SW 1271 (cell line): Measurements from ENCODE around the gene ZSCAN10.
A peak's percentile ranks its signal among the peaks of the same experiment; 100 is the strongest.
"Not testable (repeated sequence)": the region's sequence is repeated elsewhere in the genome, so short reads cannot be mapped to it uniquely, and the experiment has no call there.

Experiments used
- DNase-seq, 2 experiments: peaks; one replicate each; lab custom pipeline; 2025; lab: John Stamatoyannopoulos, UW

ZSCAN10 gene

GRCh38 chr16:3085868-3086595 lies 13.1 kb downstream of the ZSCAN10 start:
- no peak for DNase-seq

DNA sequence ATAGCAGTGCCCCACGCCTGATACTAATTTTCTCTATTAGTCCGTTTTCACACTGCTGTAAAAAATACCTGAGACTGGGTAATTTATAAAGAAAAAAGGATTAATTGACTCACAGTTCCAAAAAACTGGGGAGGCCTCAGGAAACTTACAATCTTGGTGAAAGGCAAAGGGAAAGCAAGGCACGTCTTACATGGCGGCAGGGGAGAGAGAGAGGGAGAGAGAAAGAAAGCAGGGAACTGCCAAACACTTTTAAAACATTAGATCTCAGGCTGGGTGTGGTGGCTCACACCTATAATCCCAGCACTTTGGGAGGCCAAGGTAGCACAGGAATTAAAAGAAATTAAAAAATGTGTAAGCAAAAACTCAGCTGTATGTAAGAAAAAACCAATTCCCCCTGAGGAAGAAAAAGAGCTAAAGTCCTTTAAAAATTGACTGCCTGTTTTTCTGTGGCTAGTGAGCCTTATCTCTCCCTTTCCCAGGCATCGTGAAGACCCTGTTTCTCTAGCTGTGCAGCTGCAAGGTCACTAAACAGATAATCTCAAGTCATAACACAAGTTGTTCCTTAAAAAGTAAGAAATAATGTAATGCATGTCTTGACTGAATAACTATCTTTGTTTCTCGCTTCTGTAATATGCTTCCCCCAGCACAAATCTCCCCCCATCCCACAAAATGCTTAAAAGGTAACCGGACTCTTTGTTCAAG lies 14.0 kb downstream of the ZSCAN10 start:
- DNase-seq: no peak

- DNase-seq: no peak
These were observed 14.6 kb downstream of the ZSCAN10 start for GRCh38 chr16:3084491-3084890.

- not testable (repeated sequence) for DNase-seq
These were observed 15.7 kb downstream of the ZSCAN10 start for GRCh38 chr16:3083408-3083807.

DNA sequence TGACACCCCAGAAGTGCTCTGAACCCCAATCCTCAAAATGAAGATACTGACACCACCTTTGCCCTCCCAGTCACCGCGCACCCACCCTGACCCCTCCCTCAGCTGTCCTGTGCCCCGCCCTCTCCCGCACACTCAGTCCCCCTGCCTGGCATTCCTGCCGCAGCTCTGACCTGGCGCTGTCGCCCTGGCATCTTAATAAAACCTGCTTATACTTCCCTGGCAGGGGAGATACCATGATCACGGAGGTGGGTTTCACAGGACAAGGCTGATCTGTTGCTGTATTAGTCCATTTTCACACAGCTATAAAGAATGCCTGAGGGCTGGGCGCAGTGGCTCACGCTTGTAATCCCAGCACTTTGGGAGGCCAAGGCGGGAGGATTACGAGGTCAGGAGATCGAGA lies 17.1 kb downstream of the ZSCAN10 start:
- DNase-seq: not testable (repeated sequence)

- DNase-seq: no peak
These were observed 19.1 kb downstream of the ZSCAN10 start for GRCh38 chr16:3080024-3080423.

DNA sequence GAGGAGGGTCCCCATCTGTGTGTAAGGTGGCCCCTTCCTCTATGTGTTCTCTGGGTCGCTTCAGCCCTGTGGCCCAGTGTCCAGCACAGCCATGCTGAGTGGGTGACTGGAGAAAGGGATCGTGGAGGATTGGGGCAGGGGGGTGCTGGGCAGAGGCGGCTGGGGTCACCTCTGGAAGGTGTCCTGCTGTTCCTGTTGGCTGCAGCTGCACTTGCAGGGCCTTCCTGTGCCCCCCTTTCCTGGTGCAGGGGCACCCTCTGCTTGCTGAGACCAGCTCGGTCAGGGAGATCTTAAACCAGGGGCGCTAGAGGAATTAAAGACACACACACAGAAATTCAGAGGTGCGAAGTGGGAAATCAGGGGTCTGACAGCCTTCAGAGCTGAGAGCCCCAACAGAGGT lies 22.5 kb downstream of the ZSCAN10 start:
- DNase-seq: no peak

- not testable (repeated sequence) for DNase-seq
These were observed 23.1 kb downstream of the ZSCAN10 start for GRCh38 chr16:3075946-3076345.

DNA sequence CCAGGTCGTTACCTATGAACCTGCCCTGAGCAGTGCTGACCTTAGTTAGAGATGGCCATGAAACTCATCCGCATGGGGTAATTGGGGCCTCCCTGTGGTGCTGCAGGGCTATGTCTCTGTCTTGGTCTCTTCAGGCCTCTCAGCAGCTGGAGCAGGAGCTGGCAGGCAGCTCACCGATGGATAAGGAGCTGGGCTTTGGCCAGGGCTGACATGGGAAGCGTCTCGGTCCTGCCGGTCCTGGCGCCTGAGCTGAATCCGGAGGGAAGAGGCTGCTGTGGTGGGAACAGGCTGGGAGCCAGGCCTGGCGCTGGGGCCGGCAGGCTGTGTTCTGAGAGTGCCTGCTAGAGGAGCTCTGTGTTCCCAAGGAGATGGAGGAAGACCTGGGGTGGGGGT lies 23.6 kb downstream of the ZSCAN10 start:
- DNase-seq: no peak

DNA sequence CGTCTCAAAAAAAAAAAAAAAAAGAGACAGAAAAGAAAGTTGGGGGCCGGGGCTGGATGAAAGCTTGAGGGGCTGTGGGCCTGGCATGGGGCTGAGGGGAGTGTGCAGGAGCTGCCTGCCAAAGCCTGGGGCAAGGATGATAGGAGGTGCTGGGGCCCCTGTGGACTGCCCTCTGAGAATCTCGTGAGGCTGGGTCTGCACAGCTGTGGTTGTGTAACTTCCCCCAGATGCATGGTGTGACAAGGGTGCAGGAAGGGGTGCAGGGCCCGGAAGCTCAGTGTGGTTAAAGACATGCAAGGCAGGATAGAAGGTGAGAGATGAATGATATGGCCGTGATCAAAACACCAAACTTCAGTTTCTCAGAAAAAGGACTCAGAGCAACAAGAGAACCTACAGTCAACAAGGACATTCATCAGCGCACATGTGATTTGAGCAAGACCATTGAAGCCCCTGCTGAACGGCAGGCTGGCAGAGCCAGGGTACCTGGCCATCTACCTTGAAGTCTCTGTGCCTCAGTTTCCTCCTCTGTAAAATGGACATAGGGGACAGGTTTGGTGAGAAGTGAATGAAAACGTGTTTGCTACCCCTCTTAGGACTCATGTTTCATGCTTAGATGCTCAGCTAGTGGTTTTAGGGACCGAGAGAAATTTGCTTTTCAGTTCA lies 24.1 kb downstream of the ZSCAN10 start:
- no peak for DNase-seq

- DNase-seq: no peak
These were observed 25.6 kb downstream of the ZSCAN10 start for GRCh38 chr16:3073448-3073847.

- DNase-seq: not testable (repeated sequence)
These were observed 26.4 kb downstream of the ZSCAN10 start for GRCh38 chr16:3072576-3073263.

DNA sequence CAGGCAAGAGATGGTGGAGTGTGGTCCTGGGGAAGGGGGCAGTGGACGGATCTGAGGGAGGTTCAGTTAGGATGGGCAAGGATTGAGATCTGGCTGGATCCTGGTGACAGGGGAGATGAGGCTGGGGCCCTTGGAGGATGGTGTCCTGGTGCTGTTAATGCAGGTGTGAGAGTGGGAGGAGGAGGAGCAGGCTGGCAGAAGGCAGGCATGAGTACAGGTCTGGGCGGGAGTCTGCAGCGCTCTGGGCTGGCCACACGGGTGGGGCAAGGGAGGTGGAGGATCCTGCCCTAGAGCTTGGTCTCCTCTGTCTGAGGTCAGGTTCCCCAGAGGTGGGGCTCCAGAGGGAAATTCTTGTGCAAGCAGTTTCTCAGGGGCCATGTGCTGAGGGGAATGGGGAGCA lies 26.9 kb downstream of the ZSCAN10 start:
- DNase-seq: not testable (repeated sequence)

DNA sequence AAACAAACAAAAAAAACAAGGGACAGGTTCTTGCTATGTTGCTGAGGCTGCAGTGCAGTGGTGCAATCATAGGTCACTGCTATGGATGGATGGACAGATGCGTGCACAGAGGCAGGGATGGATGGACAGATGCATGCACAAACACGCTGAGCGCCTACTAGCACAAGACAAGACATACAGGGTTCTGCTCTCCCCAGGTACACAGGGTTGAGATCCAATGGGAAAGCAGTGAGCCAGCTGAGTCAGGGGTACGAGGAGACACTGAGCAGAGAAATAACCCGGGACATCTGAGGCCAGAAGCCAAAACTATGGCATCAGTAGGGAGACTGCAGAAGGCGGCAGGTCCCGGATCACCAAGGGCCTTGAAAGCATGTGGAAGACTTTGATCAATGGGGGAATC lies 27.4 kb downstream of the ZSCAN10 start:
- DNase-seq: no peak

DNA sequence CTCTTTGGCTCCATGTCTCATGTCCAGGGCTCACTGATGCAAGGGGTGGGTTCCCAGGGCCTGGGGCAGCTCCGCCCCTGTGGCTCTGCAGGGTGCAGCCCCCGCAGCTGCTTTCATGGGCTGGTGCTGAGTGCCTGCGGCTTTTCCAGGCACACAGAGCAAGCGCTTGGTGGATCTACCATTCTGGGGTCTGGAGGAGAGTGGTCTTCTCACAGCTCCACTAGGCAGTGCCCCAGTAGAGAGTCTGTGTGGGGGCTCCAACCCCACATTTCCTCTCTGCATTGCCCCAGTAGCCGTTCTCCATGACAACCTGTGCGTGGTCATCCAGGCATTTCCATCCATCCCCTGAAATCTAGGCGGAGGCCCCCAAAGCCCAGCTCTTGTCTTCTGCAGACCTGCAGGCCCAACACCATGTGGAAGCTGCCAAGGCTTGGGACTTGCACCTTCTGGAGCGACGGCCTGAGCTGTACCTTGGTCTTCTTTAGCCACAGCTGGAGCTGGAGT lies 28.4 kb downstream of the ZSCAN10 start:
- DNase-seq: no peak

DNA sequence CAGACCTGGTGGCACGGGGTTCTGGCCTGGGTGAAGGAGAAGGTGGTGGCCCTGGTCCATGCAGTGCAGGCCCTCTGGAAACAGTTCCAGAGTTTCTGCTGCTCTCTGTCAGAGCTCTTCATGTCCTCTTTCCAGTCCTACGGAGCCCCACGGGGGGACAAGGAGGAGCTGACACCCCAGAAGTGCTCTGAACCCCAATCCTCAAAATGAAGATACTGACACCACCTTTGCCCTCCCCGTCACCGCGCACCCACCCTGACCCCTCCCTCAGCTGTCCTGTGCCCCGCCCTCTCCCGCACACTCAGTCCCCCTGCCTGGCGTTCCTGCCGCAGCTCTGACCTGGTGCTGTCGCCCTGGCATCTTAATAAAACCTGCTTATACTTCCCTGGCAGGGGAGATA lies 29.9 kb downstream of the ZSCAN10 start:
- DNase-seq: not testable (repeated sequence)

GRCh38 chr16:3068487-3068886 lies 30.6 kb downstream of the ZSCAN10 start:
- no peak for DNase-seq

DNA sequence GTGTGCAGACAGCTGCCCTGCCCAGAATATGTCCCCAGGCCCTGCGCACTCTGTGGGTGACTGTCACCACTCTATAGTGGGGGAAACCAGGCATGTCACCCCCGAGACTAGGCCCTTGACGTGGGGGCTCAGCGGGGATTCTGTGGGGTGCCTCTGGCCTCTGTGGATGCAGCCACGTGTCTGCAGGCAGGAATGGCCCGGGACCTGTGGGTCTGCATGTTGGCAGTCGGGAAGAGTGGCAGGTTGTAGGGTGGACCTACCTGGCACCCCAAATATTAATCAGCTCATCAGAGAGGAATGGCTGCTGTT lies 32.7 kb downstream of the ZSCAN10 start:
- no peak for DNase-seq

DNA sequence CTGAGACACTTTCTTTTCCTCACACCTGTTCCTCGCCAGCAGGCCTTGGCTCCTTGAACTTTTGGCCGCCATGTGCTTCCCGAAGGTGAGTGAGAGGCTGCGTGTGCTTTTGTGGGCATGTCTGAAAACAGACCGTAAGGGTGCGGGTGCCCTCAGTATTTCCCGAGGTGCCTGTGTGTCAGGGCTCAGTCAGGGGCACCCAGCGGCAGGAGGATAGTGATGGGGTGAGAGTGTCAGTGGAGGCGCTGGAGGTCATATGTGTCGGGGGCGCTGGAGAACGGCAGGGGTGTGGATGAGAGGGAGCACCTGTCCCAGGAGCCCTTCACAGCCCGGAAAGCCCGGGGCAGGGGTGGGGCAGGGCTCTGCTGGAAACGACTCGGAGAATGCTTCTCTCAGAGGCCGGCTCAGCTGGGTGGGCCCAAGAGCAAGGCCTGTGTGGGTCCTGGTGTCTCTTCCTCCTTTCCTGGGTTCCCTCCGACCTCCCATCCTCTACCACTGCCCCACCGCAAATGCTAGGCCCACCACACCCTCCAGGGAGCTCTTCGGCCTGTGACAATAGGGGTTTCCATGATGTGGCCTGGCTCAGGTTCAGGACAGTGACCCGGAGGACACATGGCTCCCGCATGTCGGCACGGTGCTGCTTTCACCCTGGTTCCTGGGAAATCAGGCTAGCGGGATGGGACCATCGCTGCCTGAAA lies 33.2 kb downstream of the ZSCAN10 start:
- no peak for DNase-seq

DNA sequence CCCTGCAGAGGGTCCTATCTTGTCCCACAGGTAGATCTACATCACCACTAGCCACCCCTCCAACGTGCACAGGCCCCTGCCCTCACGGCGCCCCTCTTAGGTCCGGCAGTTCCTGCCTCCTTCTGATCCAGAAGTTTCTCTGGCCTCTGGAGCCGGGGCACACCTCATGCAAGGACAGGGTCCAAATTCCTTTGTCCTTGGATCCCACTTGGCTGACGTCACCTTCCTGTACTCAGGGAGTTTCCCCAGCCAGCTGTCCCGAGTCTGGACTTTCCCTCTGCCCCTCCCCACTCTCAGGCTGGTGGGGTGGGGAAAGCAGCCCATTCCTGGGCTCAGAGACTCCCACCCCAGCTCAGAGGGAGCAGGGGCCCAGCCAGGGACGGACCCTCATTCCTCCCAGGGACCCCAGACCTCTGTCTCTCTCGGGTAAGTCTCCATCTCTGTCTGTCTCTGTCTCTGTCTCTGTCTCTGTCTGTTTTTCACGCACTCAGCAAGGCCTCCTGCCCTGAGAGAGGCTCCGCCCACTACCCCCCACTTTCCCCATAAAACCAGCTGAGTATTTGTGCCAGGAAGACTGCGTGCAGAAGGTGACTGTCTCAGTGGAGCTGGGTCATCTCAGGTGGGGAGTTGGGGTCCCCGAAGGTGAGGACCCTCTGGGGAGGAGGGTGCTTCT lies 33.9 kb downstream of the ZSCAN10 start, which contains the start of gene IL32:
Gene IL32 (plus strand): TSS at position 572 of the 673 bp plus-strand sequence. CDS start 172 bp downstream, outside the sequence.
- DNase-seq: peak; percentile 10 to 14
